IPS-15b (cell line): ENCODE measurements around the gene MTOR.
"Not testable (repeated sequence)": the region's sequence is repeated elsewhere in the genome, so short reads cannot be mapped to it uniquely, and the experiment has no call there.

Source experiments
- H3K27me3 ChIP-seq: one replicate; pipeline ENCODE4 v1.6.1; 2013; ENCODE audit warnings: low read length; ENCODE audit not compliant: control insufficient read depth, insufficient read depth
- H3K36me3 ChIP-seq: one replicate; pipeline ENCODE4 v1.6.1; 2013; ENCODE audit warnings: low read length; ENCODE audit not compliant: control insufficient read depth, insufficient read depth
- H3K4me1 ChIP-seq: one replicate; pipeline ENCODE4 v1.6.1; 2013; ENCODE audit warnings: mild to moderate bottlenecking, low read length; ENCODE audit not compliant: control insufficient read depth, insufficient read depth
- H3K4me3 ChIP-seq: one replicate; pipeline ENCODE4 v1.5.1; 2013; ENCODE audit warnings: low read depth, low read length
- H3K9ac ChIP-seq: one replicate; pipeline ENCODE4 v1.6.1; 2013; ENCODE audit warnings: low read depth, mild to moderate bottlenecking, low read length
- H3K9me3 ChIP-seq: one replicate; pipeline ENCODE4 v1.6.1; 2013; ENCODE audit warnings: mild to moderate bottlenecking, low read length; ENCODE audit not compliant: control insufficient read depth, insufficient read depth

Gene MTOR

DNA sequence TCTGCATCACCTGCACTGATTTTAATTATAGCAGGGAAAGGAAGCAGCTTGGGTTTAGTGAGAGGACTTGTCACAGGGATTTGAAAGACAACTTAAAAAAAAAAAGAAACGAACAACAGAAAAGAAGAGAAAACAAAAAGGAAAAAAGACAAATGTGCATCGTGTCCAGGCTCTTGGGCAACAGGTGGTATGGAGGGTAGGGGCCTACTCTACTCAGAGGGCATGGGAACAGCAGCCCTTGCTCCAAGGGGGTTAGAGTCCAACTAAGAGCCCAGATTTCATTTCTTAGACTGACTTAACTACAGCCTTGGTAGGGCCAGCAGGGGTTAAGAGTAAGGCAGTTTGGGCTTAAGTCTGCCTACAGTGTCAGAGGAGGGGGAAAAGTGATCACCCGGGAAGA lies 147.4 kb downstream of the MTOR start:
- H3K9me3 ChIP-seq = no peaks in the 10 kb centered on the region
- no peak overlapping the region for H3K4me3 ChIP-seq
- no peaks in the 10 kb centered on the region for H3K27me3 ChIP-seq
- no peak overlapping the region for H3K9ac ChIP-seq
- peaks cover 10% of the 10 kb centered on the region for H3K36me3 ChIP-seq
- no peaks in the 10 kb centered on the region for H3K4me1 ChIP-seq

DNA sequence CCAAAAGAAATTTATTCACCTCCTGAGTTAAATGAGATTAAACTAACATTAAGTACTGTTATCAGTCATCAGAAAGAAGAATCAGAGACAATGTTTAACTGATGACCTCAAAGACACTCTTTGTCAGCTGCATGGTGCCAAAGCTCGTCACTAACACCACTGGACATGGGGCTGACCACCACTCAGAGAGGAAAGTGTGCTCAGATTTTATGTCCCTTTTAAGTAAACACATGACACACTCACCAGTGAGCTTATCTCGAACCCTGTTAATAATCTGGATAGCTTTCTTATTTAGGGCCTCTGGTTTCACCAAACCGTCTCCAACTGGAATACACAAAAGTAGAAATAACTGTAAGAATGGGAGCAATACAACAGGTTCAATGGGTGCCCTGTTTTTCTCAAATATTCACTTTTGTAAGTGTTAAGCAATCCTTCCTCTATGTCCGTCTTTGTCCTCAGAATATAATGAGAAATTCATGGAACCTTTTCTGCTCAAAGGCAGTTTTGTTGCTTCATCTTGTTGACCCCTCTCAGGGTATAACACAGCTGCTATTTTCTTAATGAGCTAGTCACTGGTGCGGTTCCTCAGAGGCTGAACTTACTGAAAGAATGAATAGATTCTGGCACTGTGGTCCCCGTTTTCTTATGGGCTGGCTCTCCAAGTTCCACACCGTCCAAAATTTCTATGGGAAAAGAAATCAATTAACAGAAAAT lies 153.1 kb downstream of the MTOR start:
- Histone ChIP-seq H3K36me3 (peaks cover 19% of the 10 kb centered on the region), H3K4me3 (no peak overlapping the region), H3K4me1 (no peaks in the 10 kb centered on the region), H3K9ac (no peak overlapping the region), H3K9me3 (no peaks in the 10 kb centered on the region), H3K27me3 (no peaks in the 10 kb centered on the region)

- Histone ChIP-seq H3K4me3 (no peak overlapping the region), H3K9me3 (no peaks in the 10 kb centered on the region), H3K9ac (no peak overlapping the region), H3K4me1 (no peaks in the 10 kb centered on the region), H3K36me3 (peaks cover 15% of the 10 kb centered on the region), H3K27me3 (no peaks in the 10 kb centered on the region)
These were observed 154.8 kb downstream of the MTOR start for GRCh38 chr1:11107599-11107998.

DNA sequence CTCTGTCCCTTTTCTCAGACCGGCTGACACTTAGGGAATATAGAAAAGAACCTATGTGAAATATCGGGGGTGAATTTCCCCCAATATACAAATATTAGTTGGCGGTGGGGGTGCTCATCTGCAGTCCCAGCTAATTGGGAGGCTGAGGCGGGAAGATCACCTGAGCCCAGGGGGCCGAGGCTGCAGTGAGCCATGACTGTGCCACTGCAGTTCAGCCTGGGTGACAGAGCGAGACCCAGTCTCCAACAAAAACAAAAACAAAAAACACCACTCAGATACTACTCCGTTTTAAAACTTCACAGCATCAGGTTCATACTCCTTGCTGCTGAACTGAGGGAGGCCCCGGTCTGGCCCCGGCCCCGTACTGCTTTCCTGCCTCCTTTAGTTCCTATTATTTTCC lies 156.8 kb downstream of the MTOR start:
- H3K9me3 ChIP-seq = no peaks in the 10 kb centered on the region
- H3K36me3 ChIP-seq = peaks cover 15% of the 10 kb centered on the region
- no peak overlapping the region for H3K9ac ChIP-seq
- H3K4me3 ChIP-seq = no peak overlapping the region
- H3K4me1 ChIP-seq = no peaks in the 10 kb centered on the region
- H3K27me3 ChIP-seq = no peaks in the 10 kb centered on the region

- no peak overlapping the region for H3K9ac ChIP-seq
- no peaks in the 10 kb centered on the region for H3K9me3 ChIP-seq
- no peaks in the 10 kb centered on the region for H3K27me3 ChIP-seq
- H3K4me1 ChIP-seq = peaks cover 5% of the 10 kb centered on the region
- peaks cover 2% of the 10 kb centered on the region for H3K36me3 ChIP-seq
- H3K4me3 ChIP-seq = no peak overlapping the region
These were observed 161.0 kb downstream of the MTOR start for GRCh38 chr1:11101347-11101746.

DNA sequence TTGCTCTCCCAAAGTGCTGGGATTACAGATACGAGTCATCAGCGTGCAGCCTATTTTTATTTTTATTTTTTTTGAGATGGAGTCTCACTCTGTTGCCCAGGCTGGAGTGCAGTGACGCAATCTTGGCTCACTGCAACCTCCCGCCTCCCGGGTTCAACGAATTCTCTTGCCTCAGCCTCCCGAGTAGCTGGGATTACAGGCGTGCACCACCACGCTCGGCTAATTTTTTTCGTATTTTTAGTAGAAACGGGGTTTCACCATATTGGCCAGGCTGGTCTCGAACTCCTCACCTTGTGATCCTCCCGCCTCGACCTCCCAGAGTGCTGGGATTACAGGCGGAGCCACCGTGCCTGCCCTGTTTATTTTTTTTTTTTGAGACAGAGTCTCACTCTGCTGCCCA lies 161.5 kb downstream of the MTOR start:
- not testable (repeated sequence) for H3K9ac ChIP-seq, H3K4me1 ChIP-seq, H3K9me3 ChIP-seq, H3K4me3 ChIP-seq, H3K27me3 ChIP-seq, H3K36me3 ChIP-seq

DNA sequence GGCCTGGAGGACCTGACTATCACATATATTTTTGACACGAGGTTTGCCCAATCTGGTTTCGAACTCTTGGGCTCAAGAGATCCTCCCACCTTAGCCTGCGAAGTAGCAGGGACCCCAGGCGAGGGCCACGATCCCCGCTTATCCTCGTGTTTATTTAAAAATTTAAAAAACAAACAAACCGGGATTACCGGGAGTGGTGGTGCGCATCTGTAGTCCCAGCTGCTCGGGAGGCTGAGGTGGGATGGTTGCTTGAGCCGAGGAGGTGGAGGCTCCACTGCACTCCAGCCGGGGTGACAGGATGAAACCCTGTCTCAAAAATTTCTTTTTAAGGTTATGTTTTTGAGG lies 162.2 kb downstream of the MTOR start:
- Histone ChIP-seq H3K36me3 (no peaks in the 10 kb centered on the region), H3K9ac (peak overlapping the region; percentile 49), H3K27me3 (no peaks in the 10 kb centered on the region), H3K4me3 (peak overlapping the region; percentile 97), H3K4me1 (peaks cover 5% of the 10 kb centered on the region), H3K9me3 (no peaks in the 10 kb centered on the region)

DNA sequence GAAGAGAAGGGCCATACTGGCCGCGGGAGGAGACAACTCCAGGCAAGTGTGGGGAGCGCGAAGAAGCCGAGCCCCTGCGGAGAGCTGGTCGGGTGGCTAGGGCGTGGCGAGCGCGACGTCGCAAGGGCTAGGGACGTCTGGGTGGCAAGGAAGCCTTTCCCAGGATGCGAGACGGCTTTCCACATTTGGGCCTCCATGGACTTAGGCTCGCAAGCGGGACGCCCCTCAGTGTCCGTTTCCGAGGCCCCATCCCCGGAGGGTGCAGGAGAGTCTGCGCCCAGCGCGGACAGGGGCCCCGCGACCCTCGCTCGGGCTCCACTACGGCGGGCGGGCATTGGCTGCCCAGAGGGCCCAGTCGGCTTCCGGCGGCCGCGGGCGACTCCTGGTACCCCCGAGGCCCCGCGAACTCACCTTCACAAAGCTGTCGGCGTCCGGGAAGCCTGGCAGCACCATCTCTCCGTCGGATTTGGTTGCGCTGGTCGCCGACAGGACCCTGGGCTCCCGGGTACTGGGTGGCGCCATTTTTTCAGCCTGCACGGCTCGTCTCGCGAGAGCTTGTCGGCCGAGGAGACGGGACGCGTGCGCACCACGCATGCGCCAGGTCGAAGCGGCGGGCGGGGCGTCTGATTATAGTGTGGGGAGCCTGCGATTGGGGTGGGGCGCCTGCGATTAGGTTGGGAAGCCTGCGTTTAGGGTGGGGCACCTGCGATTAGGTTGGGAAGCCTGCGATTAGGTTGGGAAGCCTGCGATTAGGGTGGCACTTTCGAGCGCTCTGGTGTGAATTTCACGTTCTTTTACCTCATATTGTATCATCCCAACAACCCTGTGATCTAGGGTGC lies 162.8 kb downstream of the MTOR start, which contains the start of gene EXOSC10:
Gene EXOSC10, minus strand, starts transcription at position 560 of the 839 bp plus-strand sequence. Its CDS starts 38 bp downstream, at position 522.
- no peaks in the 10 kb centered on the region for H3K9me3 ChIP-seq

GRCh38 chr1:11098931-11099309 lies 163.4 kb downstream of the MTOR start:
- Histone ChIP-seq H3K9me3 (no peaks in the 10 kb centered on the region), H3K36me3 (peaks cover 9% of the 10 kb centered on the region), H3K4me3 (peak overlapping the region; percentile 97), H3K4me1 (peaks cover 5% of the 10 kb centered on the region), H3K9ac (peak overlapping the region; percentile 96), H3K27me3 (no peaks in the 10 kb centered on the region)

More for the DNA sequence above, 162.8 kb downstream of the MTOR start, which contains the start of gene EXOSC10:
- peak within 1 kb of the TSS; percentile 96 for H3K9ac ChIP-seq
- H3K27me3 ChIP-seq = no peaks in the 10 kb centered on the region
- H3K36me3 ChIP-seq = peaks cover 3% of the 10 kb centered on the region
- H3K4me1 ChIP-seq = peaks cover 5% of the 10 kb centered on the region
- H3K4me3 ChIP-seq = peak within 1 kb of the TSS; percentile 97

DNA sequence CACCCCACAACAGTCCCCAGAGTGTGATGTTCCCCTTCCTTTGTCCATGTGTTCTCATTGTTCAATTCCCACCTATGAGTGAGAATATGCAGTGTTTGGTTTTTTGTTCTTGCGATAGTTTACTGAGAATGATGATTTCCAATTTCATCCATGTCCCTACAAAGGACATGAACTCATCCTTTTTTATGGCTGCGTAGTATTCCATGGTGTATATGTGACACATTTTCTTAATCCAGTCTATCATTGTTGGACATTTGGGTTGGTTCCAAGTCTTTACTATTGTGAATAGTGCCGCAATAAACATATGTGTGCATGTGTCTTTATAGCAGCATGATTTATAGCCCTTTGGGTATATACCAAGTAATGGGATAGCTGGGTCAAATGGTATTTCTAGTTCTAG lies 178.6 kb downstream of the MTOR start:
- H3K9me3 ChIP-seq, H3K9ac ChIP-seq, H3K27me3 ChIP-seq, H3K4me3 ChIP-seq, H3K4me1 ChIP-seq: not testable (repeated sequence)
- H3K36me3 ChIP-seq = peaks cover 45% of the 10 kb centered on the region

DNA sequence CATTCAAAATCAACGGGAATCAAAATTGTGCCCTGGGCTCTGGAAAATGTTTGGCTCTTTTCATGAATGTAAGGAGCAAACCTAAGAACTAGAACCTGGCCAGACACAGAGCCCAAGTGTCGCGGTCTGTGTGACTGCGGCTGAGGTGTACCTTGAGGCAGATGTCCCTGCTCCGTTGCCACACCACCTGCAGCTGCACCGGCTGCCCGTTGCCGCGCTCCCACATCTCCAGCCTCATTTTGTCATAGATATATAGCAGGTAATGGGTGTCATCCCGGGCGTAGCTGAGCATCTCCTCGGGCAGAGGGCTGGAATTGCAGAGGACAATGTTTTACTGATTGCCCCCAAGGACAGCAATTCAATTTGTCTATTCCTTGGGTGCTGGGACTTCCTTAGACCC lies 181.4 kb downstream of the MTOR start:
- Histone ChIP-seq H3K27me3 (no peaks in the 10 kb centered on the region), H3K4me3 (no peak overlapping the region), H3K4me1 (no peaks in the 10 kb centered on the region), H3K9ac (no peak overlapping the region), H3K9me3 (no peaks in the 10 kb centered on the region), H3K36me3 (peaks cover 56% of the 10 kb centered on the region)

GRCh38 chr1:11078631-11079030 lies 183.7 kb downstream of the MTOR start:
- Histone ChIP-seq H3K9me3 (no peaks in the 10 kb centered on the region), H3K27me3 (no peaks in the 10 kb centered on the region), H3K4me1 (no peaks in the 10 kb centered on the region), H3K4me3 (no peak overlapping the region), H3K36me3 (peaks cover 74% of the 10 kb centered on the region), H3K9ac (no peak overlapping the region)
